ENCODE data around the gene ABLIM1. TPM values are rescaled to one million over a fixed set of nuclear protein-coding genes. Genes with fewer than 3 reads are reported as not detected.
A peak's percentile ranks its signal among the peaks of the same experiment; 100 is the strongest.

Gene ABLIM1
- total RNA-seq, 3 donors from 2014 or later (not counting 1 experiment from before 2014, with no cell fraction given), result 71.9 to 118 (median 73.5) TPM

DNA sequence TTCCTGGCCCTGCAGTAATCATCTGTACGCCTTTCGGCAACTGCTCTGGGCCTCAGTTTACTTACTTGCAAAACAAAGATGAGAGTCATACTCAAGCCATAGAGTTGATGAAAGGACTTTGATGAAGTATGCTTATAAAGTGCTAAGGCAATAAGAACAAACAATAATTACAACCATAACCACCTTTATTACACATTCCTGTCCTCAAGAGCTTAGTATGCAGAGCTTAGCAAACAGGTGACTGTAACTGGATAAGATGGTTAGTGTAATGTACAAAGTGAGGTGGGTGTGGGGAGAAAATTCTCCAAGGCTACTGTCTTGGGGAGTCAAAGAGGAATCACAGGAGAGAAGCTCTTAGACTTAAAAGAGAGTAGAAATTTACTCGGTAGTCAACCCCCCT, 136.8 kb downstream of the ABLIM1 start:
- no peak for ATAC-seq
- no peaks in the 10 kb centered on the region for H3K9me3 Mint-ChIP-seq
- peaks cover 78 to 80% of the 10 kb centered on the region in 2 donors for H3K4me1 Mint-ChIP-seq
- Histone ChIP-seq H3K4me3 (ENCODE audit: low read length) (no peak overlapping the region), H3K9me3 (ENCODE audit: control insufficient read depth, insufficient read depth, low read length) (no peaks in the 10 kb centered on the region), H3K27ac (ENCODE audit: low read length) (no peak overlapping the region), H3K4me1 (ENCODE audit: control insufficient read depth, insufficient read depth, low read length) (peaks cover 46% of the 10 kb centered on the region), H3K27me3 (ENCODE audit: control insufficient read depth, insufficient read depth, low read length) (no peaks in the 10 kb centered on the region), H3K36me3 (ENCODE audit: control insufficient read depth, insufficient read depth, low read length) (peaks cover 3% of the 10 kb centered on the region)
- H3K27ac Mint-ChIP-seq, result no peak overlapping the region
- no peak overlapping the region for H3K4me3 Mint-ChIP-seq
- no peak for DNase-seq
- TF ChIP-seq, protein P1, sequence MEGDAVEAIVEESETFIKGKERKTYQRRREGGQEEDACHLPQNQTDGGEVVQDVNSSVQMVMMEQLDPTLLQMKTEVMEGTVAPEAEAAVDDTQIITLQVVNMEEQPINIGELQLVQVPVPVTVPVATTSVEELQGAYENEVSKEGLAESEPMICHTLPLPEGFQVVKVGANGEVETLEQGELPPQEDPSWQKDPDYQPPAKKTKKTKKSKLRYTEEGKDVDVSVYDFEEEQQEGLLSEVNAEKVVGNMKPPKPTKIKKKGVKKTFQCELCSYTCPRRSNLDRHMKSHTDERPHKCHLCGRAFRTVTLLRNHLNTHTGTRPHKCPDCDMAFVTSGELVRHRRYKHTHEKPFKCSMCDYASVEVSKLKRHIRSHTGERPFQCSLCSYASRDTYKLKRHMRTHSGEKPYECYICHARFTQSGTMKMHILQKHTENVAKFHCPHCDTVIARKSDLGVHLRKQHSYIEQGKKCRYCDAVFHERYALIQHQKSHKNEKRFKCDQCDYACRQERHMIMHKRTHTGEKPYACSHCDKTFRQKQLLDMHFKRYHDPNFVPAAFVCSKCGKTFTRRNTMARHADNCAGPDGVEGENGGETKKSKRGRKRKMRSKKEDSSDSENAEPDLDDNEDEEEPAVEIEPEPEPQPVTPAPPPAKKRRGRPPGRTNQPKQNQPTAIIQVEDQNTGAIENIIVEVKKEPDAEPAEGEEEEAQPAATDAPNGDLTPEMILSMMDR (IDR thresholded peaks at IDR 0.05), result no peak
- no peaks in the 10 kb centered on the region for H3K27me3 Mint-ChIP-seq (ENCODE audit: low read depth in 2 of 2)
- H3K36me3 Mint-ChIP-seq, result no peaks in the 10 kb centered on the region
- 100% methylated on average over 3 of the region's 3 CpGs for WGBS (ENCODE audit: insufficient coverage)
- intact Hi-C loops (cut with micrococcal nuclease), result loop anchor here (10.0 kb wide), 1 partner anchor 46 kb away; no protein-coding TSS in a partner anchor

DNA sequence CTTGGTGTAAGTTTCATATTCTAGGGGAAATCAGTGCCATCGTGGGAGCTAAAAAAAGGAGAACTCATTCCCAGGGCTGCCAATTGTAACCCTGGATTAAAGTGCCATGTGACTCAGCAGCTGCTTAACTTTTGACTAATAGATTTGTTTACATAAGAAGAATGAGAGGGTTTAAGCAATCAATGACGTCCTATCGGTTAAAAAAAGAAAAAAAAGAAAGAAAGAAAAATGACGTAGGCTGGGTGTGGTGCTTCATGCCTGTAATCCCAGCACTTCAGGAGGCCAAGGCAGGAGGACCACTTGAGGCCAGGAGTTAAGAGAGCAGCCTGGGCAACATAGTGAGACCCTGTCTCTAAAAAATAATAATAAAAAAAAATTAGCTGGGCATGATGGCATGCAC, 137.6 kb downstream of the ABLIM1 start:
- Mint-ChIP-seq H3K4me3 (no peak overlapping the region), H3K4me1 (peaks cover 72 to 76% of the 10 kb centered on the region in 2 donors), H3K36me3 (no peaks in the 10 kb centered on the region), H3K9me3 (no peaks in the 10 kb centered on the region), H3K27ac (no peak overlapping the region), H3K27me3 (ENCODE audit: low read depth in 2 of 2) (no peaks in the 10 kb centered on the region)
- Histone ChIP-seq H3K4me3 (ENCODE audit: low read length) (no peak overlapping the region), H3K27ac (ENCODE audit: low read length) (no peak overlapping the region), H3K27me3 (ENCODE audit: control insufficient read depth, insufficient read depth, low read length) (no peaks in the 10 kb centered on the region), H3K4me1 (ENCODE audit: control insufficient read depth, insufficient read depth, low read length) (peaks cover 45% of the 10 kb centered on the region), H3K36me3 (ENCODE audit: control insufficient read depth, insufficient read depth, low read length) (peaks cover 3% of the 10 kb centered on the region), H3K9me3 (ENCODE audit: control insufficient read depth, insufficient read depth, low read length) (no peaks in the 10 kb centered on the region)
- no peak for DNase-seq
- TF ChIP-seq, protein P1 (IDR thresholded peaks at IDR 0.05), result no peak
- intact Hi-C loops (cut with micrococcal nuclease), result loop anchor here (10.0 kb wide), 1 partner anchor 46 kb away; no protein-coding TSS in a partner anchor
- WGBS (ENCODE audit: insufficient coverage), result 78% methylated on average over 4 of the region's 4 CpGs
- ATAC-seq, result no peak

DNA sequence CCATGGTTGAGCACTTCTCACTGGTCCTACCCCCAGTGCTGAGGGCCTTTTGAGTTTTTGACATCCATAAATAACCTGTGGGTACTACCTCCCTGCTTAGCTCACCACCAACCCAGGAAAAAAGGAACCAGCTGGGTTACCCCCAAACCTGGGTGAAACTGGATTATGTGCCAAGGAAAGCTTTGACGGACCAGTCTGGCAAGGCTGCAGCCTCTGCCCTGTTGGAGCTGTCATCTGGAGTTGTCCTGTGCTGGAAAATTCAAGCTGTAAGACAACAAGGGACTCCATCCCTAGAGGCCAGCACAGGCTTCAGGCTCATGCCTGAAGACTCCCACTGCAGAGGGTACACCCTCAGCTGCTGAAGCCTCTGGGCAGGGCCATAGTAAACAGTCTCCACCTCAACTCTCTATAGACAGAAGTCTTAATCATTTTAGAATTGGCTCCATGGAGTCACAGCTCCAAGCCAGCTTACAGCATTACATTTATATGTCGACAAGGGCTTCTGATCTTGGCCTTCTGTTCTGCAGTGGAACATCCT, 138.2 kb downstream of the ABLIM1 start:
- Histone ChIP-seq H3K4me3 (ENCODE audit: low read length) (no peak overlapping the region), H3K27ac (ENCODE audit: low read length) (no peak overlapping the region), H3K27me3 (ENCODE audit: control insufficient read depth, insufficient read depth, low read length) (no peaks in the 10 kb centered on the region), H3K4me1 (ENCODE audit: control insufficient read depth, insufficient read depth, low read length) (peaks cover 40% of the 10 kb centered on the region), H3K36me3 (ENCODE audit: control insufficient read depth, insufficient read depth, low read length) (peaks cover 3% of the 10 kb centered on the region), H3K9me3 (ENCODE audit: control insufficient read depth, insufficient read depth, low read length) (no peaks in the 10 kb centered on the region)
- Mint-ChIP-seq H3K36me3 (no peaks in the 10 kb centered on the region), H3K27ac (no peak overlapping the region), H3K9me3 (no peaks in the 10 kb centered on the region), H3K4me3 (no peak overlapping the region), H3K4me1 (peaks cover 67 to 76% of the 10 kb centered on the region in 2 donors), H3K27me3 (ENCODE audit: low read depth in 2 of 2) (no peaks in the 10 kb centered on the region)
- intact Hi-C loops (cut with micrococcal nuclease), result loop anchor here (10.0 kb wide), 1 partner anchor 45 kb away; no protein-coding TSS in a partner anchor
- TF ChIP-seq, protein P1 (IDR thresholded peaks at IDR 0.05), result no peak
- ATAC-seq, result peak in 1 of 3 donors; percentile 28
- DNase-seq, result no peak
- WGBS (ENCODE audit: insufficient coverage), result 93% methylated on average over 2 of the region's 2 CpGs

DNA sequence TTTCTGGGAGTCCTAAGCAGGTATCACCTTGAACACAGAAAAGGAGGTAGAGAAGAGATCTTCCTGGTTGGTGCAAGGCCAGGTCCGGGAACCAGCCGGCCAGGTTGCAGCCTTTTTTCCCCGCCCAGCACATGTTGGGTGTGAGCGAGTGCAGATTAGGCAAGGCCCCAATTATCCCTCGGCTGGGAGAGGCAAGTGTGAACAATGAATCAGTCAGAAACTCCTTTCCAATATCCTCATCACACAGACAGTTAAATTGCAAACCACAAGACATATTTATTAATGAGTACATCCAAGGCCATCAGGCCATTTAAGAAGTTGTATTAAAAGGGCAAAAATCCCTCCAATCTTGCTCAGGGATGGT, 138.8 kb downstream of the ABLIM1 start:
- TF ChIP-seq, protein P1 (IDR thresholded peaks at IDR 0.05), result no peak

More for the DNA sequence above, 138.8 kb downstream of the ABLIM1 start:
- ATAC-seq (no peak), DNase-seq (no peak)
- Mint-ChIP-seq H3K4me1 (peaks cover 66 to 73% of the 10 kb centered on the region in 2 donors), H3K9me3 (no peaks in the 10 kb centered on the region), H3K36me3 (no peaks in the 10 kb centered on the region), H3K4me3 (no peak overlapping the region), H3K27me3 (ENCODE audit: low read depth in 2 of 2) (no peaks in the 10 kb centered on the region), H3K27ac (peak overlapping the region in 1 of 2 donors; percentile 29)
- Histone ChIP-seq H3K9me3 (ENCODE audit: control insufficient read depth, insufficient read depth, low read length) (no peaks in the 10 kb centered on the region), H3K4me1 (ENCODE audit: control insufficient read depth, insufficient read depth, low read length) (peaks cover 40% of the 10 kb centered on the region), H3K27ac (ENCODE audit: low read length) (no peak overlapping the region), H3K4me3 (ENCODE audit: low read length) (no peak overlapping the region), H3K36me3 (ENCODE audit: control insufficient read depth, insufficient read depth, low read length) (peaks cover 3% of the 10 kb centered on the region), H3K27me3 (ENCODE audit: control insufficient read depth, insufficient read depth, low read length) (no peaks in the 10 kb centered on the region)
- intact Hi-C loops (cut with micrococcal nuclease), result no loop called here
- 74% methylated on average over 5 of the region's 5 CpGs for WGBS (ENCODE audit: insufficient coverage)

All from natural killer cell (primary cell).